HG03558 (cell line): Measurements from ENCODE around the gene KCNAB3.

Experiments used
- ATAC-seq: cut with Tn5 transposase; IDR thresholded peaks from one replicate; pipeline ENCODE4 v1.9.1; 2021; ENCODE audit warnings: moderate number of reproducible peaks; ENCODE audit not compliant: unreplicated experiment; ENCODE audit errors: extremely low read depth

Gene KCNAB3

GRCh38 chr17:7882068-7882467, 47.6 kb downstream of the KCNAB3 start:
- ATAC-seq, result no peak

GRCh38 chr17:7881276-7882054, 48.2 kb downstream of the KCNAB3 start:
- no peak for ATAC-seq

- ATAC-seq, result no peak
These were observed 49.4 kb downstream of the KCNAB3 start for GRCh38 chr17:7880076-7880868.

GRCh38 chr17:7878234-7878633, 51.4 kb downstream of the KCNAB3 start:
- no peak for ATAC-seq

- no peak for ATAC-seq
These were observed 53.8 kb downstream of the KCNAB3 start for GRCh38 chr17:7875804-7876370.

GRCh38 chr17:7873051-7873450, 56.6 kb downstream of the KCNAB3 start:
- no peak for ATAC-seq
